GM21717 (cell line): Measurements from ENCODE around the gene CUX1.
"Not testable (repeated sequence)": the region's sequence is repeated elsewhere in the genome, so short reads cannot be mapped to it uniquely, and the experiment has no call there.

Experiments used
- ATAC-seq: cut with Tn5 transposase; IDR thresholded peaks from one replicate; pipeline ENCODE4 v1.9.1; 2021; ENCODE audit warnings: mild to moderate bottlenecking, moderate library complexity; ENCODE audit not compliant: unreplicated experiment

CUX1 gene

GRCh38 chr7:101887352-101887751 is 69.9 kb downstream of the CUX1 start:
- not testable (repeated sequence) for ATAC-seq

- not testable (repeated sequence) for ATAC-seq
Observed at GRCh38 chr7:101888564-101888963, 71.1 kb downstream of the CUX1 start.

- no peak for ATAC-seq
Observed at GRCh38 chr7:101890749-101891523, 73.5 kb downstream of the CUX1 start.

GRCh38 chr7:101891936-101892640 is 74.7 kb downstream of the CUX1 start:
- no peak for ATAC-seq

GRCh38 chr7:101893341-101894082 is 76.1 kb downstream of the CUX1 start:
- ATAC-seq: no peak

- no peak for ATAC-seq
Observed at GRCh38 chr7:101896316-101896715, 78.9 kb downstream of the CUX1 start.

- no peak for ATAC-seq
Observed at GRCh38 chr7:101896941-101897340, 79.5 kb downstream of the CUX1 start.

GRCh38 chr7:101898106-101898505 is 80.7 kb downstream of the CUX1 start:
- no peak for ATAC-seq

- no peak for ATAC-seq
Observed at GRCh38 chr7:101899616-101900015, 82.2 kb downstream of the CUX1 start.

- ATAC-seq: no peak
Observed at GRCh38 chr7:101900103-101900502, 82.7 kb downstream of the CUX1 start.

GRCh38 chr7:101901661-101902491 is 84.5 kb downstream of the CUX1 start:
- ATAC-seq: no peak

- no peak for ATAC-seq
Observed at GRCh38 chr7:101902680-101903514, 85.5 kb downstream of the CUX1 start.

GRCh38 chr7:101903515-101903868 is 86.1 kb downstream of the CUX1 start:
- ATAC-seq: no peak

- ATAC-seq: no peak
Observed at GRCh38 chr7:101904019-101904418, 86.6 kb downstream of the CUX1 start.

- ATAC-seq: no peak
Observed at GRCh38 chr7:101905203-101905865, 87.9 kb downstream of the CUX1 start.

- no peak for ATAC-seq
Observed at GRCh38 chr7:101906291-101907240, 89.1 kb downstream of the CUX1 start.

- ATAC-seq: no peak
Observed at GRCh38 chr7:101910991-101911799, 93.8 kb downstream of the CUX1 start.
